Lower leg skin (tissue), 3 donors: Measurements from ENCODE around the gene CAMKK2.
"Not testable (repeated sequence)": the region's sequence is repeated elsewhere in the genome, so short reads cannot be mapped to it uniquely, and the experiment has no call there.

Experiments used
- CTCF ChIP-seq, 3 donors: fragments of 450-650 bp; IDR thresholded peaks; one replicate each; pipeline ENCODE4 v1.5.1; 2016; ENCODE audit warnings: antibody characterized with exemption in 3 of 3, mild to moderate bottlenecking in 3 of 3, moderate library complexity in 2 of 3
- POLR2A ChIP-seq, 2 donors: fragments of 450-650 bp; IDR thresholded peaks; one replicate each; pipeline ENCODE4 v1.6.1; 2016 to 2017; ENCODE audit warnings: antibody characterized with exemption in 2 of 2, mild to moderate bottlenecking in 1 of 2, moderate library complexity in 1 of 2

DNA sequence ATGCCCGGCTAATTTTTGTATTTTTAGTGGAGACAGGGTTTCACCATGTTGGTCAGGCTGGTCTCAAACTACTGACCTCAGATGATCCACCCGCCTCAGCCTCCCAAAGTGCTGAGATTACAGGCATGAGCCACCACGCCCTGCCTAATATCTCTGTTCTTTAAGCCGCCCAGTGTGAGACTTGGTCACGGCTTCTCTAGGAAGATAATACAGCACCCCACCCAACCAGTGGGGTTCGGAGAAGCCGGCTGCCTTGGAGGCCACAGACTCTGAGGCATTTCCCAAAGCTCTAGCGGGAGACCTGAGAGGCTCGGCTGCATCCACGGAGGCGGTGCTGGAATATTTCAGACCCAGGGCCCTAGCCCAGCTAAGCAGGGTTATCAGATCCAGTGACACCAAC is 13.6 kb downstream of the CAMKK2 start:
- not testable (repeated sequence) for TF ChIP-seq CTCF, POLR2A (IDR thresholded peaks at IDR 0.05)
